ENCODE measurements around the gene FMNL1.

Gene FMNL1

GRCh38 chr17:45288825-45289224 is 67.1 kb downstream of the FMNL1 start:
- H3K27ac Mint-ChIP-seq = peak overlapping the region; percentile 45
- no peak overlapping the region for H3K4me3 Mint-ChIP-seq
- H3K4me1 Mint-ChIP-seq (ENCODE audit: low read depth) = peaks cover 49% of the 10 kb centered on the region
- H3K27me3 Mint-ChIP-seq = no peaks in the 10 kb centered on the region
- H3K36me3 Mint-ChIP-seq (ENCODE audit: low read depth) = peaks cover 71% of the 10 kb centered on the region
- no peaks in the 10 kb centered on the region for H3K9me3 Mint-ChIP-seq

- Mint-ChIP-seq H3K9me3 (no peaks in the 10 kb centered on the region), H3K4me1 (ENCODE audit: low read depth) (peaks cover 49% of the 10 kb centered on the region), H3K27ac (peak overlapping the region; percentile 61), H3K4me3 (no peak overlapping the region), H3K27me3 (no peaks in the 10 kb centered on the region), H3K36me3 (ENCODE audit: low read depth) (peaks cover 64% of the 10 kb centered on the region)
Measured at GRCh38 chr17:45289301-45290268, 67.9 kb downstream of the FMNL1 start.

- Mint-ChIP-seq H3K9me3 (no peaks in the 10 kb centered on the region), H3K36me3 (ENCODE audit: low read depth) (peaks cover 59% of the 10 kb centered on the region), H3K4me1 (ENCODE audit: low read depth) (peaks cover 50% of the 10 kb centered on the region), H3K27ac (peak overlapping the region; percentile 72), H3K4me3 (no peak overlapping the region), H3K27me3 (no peaks in the 10 kb centered on the region)
Measured at GRCh38 chr17:45290269-45290765, 68.6 kb downstream of the FMNL1 start.

- Mint-ChIP-seq H3K27ac (peak overlapping the region; percentile 72), H3K9me3 (no peaks in the 10 kb centered on the region), H3K4me1 (ENCODE audit: low read depth) (peaks cover 60% of the 10 kb centered on the region), H3K4me3 (no peak overlapping the region), H3K27me3 (no peaks in the 10 kb centered on the region), H3K36me3 (ENCODE audit: low read depth) (peaks cover 64% of the 10 kb centered on the region)
Measured at GRCh38 chr17:45291171-45291805, 69.6 kb downstream of the FMNL1 start.

GRCh38 chr17:45292696-45293412 is 71.2 kb downstream of the FMNL1 start:
- H3K27me3 Mint-ChIP-seq = no peaks in the 10 kb centered on the region
- peaks cover 76% of the 10 kb centered on the region for H3K4me1 Mint-ChIP-seq (ENCODE audit: low read depth)
- no peak overlapping the region for H3K4me3 Mint-ChIP-seq
- no peaks in the 10 kb centered on the region for H3K9me3 Mint-ChIP-seq
- H3K27ac Mint-ChIP-seq = peak overlapping the region; percentile 72
- peaks cover 63% of the 10 kb centered on the region for H3K36me3 Mint-ChIP-seq (ENCODE audit: low read depth)

GRCh38 chr17:45293413-45294211 is 71.9 kb downstream of the FMNL1 start:
- Mint-ChIP-seq H3K36me3 (ENCODE audit: low read depth) (peaks cover 68% of the 10 kb centered on the region), H3K4me3 (no peak overlapping the region), H3K9me3 (no peaks in the 10 kb centered on the region), H3K4me1 (ENCODE audit: low read depth) (peaks cover 83% of the 10 kb centered on the region), H3K27me3 (no peaks in the 10 kb centered on the region), H3K27ac (peak overlapping the region; percentile 72)

GRCh38 chr17:45294506-45294905 is 72.8 kb downstream of the FMNL1 start:
- Mint-ChIP-seq H3K4me3 (no peak overlapping the region), H3K4me1 (ENCODE audit: low read depth) (peaks cover 92% of the 10 kb centered on the region), H3K27me3 (no peaks in the 10 kb centered on the region), H3K27ac (peak overlapping the region; percentile 72), H3K36me3 (ENCODE audit: low read depth) (peaks cover 70% of the 10 kb centered on the region), H3K9me3 (no peaks in the 10 kb centered on the region)

GRCh38 chr17:45296003-45296832 is 74.5 kb downstream of the FMNL1 start:
- peaks cover 61% of the 10 kb centered on the region for H3K36me3 Mint-ChIP-seq (ENCODE audit: low read depth)
- H3K27ac Mint-ChIP-seq = peak overlapping the region; percentile 42
- H3K4me3 Mint-ChIP-seq = no peak overlapping the region
- no peaks in the 10 kb centered on the region for H3K27me3 Mint-ChIP-seq
- H3K4me1 Mint-ChIP-seq (ENCODE audit: low read depth) = peaks cover 97% of the 10 kb centered on the region
- H3K9me3 Mint-ChIP-seq = no peaks in the 10 kb centered on the region

GRCh38 chr17:45296833-45297124 is 75.1 kb downstream of the FMNL1 start:
- peak overlapping the region; percentile 42 for H3K27ac Mint-ChIP-seq
- H3K27me3 Mint-ChIP-seq = no peaks in the 10 kb centered on the region
- H3K4me1 Mint-ChIP-seq (ENCODE audit: low read depth) = peaks cover 97% of the 10 kb centered on the region
- no peak overlapping the region for H3K4me3 Mint-ChIP-seq
- no peaks in the 10 kb centered on the region for H3K9me3 Mint-ChIP-seq
- H3K36me3 Mint-ChIP-seq (ENCODE audit: low read depth) = peaks cover 57% of the 10 kb centered on the region

Measured in stimulated activated naive CD8-positive, alpha-beta T cell treated with anti-CD3 and anti-CD28 coated beads, Interleukin-15, Interleukin-2, amounts not matched to agents 100 ng/mL and 50 ng/mL, for 24 hours (primary cell).